NK-92 (cell line): ENCODE data around the gene KHDC3L.
"Not testable (repeated sequence)": the region's sequence is repeated elsewhere in the genome, so short reads cannot be mapped to it uniquely, and the experiment has no call there.

Source experiments
- DNase-seq: peaks from one replicate; lab custom pipeline; 2025; ENCODE audit not compliant: unreplicated experiment; lab: John Stamatoyannopoulos, UW

KHDC3L gene

DNA sequence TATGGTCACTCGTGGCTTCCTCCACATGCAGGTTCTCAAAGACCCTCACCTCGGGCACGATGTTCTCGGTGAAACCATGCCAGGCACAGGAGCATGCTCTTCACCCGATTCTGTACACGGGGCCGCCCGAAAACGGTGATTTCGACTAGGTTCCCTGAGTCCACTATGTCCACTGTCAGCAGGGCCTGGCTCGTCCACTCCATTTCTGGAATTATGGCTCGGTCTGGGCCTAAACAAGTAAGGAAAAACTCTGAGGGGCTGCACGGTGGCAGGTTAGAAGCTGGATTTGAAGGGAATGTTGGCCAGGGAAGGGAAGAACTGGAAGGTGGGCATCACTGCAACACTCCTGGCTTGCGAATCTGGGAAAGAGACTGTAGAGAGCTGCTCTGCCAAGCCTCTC lies 6.7 kb downstream of the KHDC3L start:
- DNase-seq = no peak

DNA sequence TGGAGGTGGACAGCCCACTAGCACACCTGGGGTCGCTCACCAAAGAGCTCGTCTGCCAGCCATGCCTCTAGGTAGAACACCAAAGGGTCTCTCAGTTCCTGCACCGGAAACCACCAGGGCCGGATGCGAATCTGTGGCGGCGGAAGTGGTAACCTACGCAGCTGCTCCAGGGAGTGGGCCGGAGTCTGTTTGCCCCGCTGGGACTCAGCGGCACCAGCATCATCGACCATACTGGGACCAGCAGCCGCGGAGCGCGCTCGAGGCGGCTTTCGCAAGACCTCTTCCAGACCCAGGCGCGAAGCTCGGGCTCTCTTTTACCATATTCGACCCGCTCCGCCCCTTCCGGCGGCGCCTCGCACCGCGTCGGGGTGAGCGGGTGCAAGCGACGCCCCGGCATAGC lies 7.1 kb downstream of the KHDC3L start, which contains the start of gene OOEP:
Gene OOEP, minus strand, starts transcription at position 335 of the 400 bp plus-strand sequence. Its CDS starts 105 bp downstream, at position 230.
- no peak for DNase-seq

DNA sequence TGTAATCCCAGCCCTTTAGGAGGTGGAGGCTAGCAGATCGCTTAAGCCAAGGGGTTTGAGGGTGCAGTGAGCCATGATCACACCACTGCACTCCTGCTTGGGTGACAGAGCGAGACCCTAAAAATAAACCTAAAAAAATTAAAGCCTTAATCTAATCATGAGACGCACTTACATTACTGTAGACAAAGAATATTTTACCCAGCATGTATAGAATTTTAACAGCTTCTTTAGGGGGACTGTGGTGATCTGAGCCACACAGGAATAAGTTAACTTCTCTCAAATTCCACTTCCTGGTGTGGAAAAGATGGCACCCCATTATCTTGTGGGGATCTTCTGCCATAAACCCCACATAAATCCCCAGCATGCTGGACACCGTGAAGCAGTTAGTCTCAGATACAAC lies 9.5 kb downstream of the KHDC3L start:
- DNase-seq = no peak

DNA sequence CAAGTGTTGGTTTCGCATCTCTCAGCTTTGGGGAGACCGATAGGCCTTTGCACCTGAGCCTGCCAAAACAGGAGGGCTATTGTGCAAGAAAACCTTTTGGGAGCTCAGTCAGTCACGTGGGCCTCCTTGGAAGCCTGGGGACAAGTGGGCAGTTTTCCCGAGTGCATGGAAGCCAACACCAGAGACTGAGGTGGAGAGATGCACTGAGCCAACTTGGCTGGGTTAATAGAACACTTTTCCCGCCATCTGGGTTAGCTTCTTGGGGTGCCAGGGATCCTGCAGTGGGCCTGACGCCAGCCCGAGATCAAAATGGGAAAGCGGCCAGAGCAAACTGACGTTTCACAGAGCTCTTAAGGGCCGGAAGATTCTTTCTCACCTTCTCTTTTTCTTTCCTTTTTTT lies 10.1 kb downstream of the KHDC3L start:
- no peak for DNase-seq

DNA sequence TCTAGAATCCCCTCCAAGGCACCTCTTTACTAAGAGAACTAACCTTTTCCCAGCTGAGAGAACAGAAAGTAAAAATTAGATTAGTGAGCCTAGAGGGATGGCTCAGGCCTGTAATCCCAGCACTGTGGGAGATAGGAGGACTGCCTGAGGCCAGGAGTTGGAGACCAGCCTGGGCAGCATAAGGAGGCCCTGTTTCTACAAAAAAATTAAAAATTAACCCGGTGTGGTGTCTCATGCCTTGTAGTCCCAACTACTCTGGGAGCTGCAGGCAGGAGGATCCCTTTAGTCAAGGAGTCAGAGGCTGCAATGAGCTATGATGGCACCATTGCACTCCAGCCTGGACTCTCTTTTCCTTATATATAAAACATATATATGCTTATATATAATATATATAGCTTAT lies 12.8 kb downstream of the KHDC3L start:
- no peak for DNase-seq

DNA sequence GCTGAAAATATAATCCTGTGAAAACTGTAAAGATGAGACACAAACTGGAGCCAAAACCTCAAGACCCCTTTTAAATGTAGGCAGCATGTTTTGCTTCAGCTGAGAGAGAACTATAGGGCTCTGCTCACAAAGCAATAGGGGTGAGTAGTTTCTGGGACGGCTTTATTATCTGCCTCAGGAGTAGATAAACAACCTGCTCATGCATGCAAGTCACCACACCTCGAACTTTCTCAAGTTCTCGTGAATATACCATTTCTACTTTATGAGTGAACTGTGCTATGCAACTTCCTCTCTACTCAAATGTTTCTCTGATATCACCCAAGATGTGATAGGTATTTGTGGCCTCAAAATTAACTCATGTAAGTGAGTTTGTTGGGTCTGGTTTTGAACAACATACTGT lies 14.8 kb downstream of the KHDC3L start:
- DNase-seq = no peak

DNA sequence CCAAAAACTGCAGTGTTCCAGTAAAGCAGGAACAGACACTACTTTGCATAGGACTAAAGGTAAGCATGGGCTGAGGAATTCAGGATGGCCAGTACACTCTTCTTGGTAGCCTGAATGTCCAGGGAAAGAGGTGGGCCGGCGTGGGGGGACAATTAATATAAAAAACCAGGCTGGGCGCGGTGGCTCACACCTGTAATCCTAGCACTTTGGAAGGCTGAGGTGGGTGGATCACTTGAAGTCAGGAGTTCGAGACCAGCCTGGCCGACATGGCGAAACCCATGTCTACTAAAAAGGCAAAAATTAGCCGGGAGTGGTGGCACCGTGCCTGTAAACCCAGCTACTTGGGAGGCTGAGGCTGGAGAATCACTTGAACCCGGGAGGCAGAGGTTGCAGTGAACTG lies 19.1 kb downstream of the KHDC3L start:
- DNase-seq = not testable (repeated sequence)

DNA sequence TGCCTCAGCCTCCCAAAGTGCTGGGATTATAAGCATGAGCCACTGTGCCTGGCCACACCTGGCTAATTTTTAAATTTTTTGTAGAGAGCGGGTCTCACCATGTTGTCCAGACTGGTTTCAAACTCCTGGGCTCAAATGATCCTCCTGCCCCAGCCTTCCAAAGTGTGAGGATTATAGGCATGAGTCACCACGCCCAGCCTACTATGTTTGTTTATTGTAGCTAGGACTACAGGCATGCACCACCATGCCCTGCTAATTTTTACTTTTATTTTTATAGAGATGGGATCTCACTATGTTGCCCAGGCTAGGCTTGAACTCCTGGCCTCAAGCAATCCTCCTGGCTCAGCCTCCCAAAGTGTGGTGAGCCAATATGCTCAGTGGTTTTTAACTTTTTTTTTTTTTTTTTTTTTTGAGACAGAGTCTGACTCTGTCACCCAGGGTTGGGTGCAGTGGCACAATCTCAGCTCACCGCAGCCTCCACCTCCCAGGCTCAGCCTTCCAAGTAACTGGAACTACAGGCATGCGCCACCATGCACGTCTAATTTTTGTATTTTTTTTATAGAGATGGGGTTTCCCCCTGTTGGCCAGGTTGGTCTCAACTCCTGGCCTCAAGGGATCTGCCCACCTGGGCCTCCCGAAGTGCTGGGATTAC lies 20.1 kb downstream of the KHDC3L start:
- no peak for DNase-seq

DNA sequence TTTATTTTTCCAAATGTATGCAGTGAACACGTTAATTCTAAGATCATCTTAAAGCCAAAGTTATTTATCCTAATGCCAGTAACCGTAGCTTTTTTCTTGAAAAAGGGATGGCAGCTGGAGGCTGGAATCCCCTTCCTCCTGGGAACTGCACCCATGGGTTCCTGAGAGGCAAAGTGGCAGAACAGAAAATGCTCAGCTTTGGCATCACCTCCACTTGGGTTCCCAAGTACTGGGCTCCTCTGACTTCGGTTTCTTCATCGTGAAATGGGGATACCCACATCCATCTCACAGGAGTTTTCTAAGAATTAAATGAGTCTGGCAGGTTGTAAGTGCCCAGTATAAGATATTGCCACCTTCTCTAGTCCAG lies 26.0 kb downstream of the KHDC3L start:
- DNase-seq = no peak

DNA sequence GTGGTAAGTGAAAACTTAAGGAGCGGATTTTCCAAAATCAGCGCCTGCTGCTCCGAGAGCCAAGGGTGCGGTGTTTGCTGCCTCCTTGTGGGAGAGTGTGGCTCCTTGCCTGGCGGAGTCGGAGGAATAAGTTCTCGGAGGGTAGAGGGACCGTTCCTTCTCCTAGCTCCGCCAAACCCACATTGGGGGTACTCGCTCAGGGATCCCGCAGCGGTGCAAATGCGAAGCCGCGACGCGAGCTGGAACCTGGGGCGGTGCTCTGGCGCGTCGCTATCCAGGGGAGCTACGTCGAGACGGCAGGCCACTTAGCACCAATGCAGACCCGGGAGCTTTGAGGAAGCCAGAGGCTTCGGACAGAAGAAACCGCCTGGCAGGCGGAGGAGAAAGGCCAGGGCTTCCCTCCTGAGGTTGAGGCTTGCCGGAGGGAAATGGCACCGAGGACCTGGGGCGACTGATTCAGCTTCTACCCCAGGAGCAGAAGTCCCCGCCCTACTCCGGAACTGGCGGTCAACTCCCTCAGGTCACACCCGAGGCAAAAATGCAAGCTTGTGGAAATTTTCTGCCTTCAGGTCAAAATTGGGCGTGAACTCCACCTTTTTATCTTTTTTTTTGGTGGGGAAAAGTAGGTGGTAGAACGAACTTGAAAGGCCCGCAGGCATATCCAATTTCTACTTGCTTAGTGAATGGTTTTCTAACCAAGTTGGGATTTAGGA lies 26.5 kb downstream of the KHDC3L start:
- DNase-seq = no peak

DNA sequence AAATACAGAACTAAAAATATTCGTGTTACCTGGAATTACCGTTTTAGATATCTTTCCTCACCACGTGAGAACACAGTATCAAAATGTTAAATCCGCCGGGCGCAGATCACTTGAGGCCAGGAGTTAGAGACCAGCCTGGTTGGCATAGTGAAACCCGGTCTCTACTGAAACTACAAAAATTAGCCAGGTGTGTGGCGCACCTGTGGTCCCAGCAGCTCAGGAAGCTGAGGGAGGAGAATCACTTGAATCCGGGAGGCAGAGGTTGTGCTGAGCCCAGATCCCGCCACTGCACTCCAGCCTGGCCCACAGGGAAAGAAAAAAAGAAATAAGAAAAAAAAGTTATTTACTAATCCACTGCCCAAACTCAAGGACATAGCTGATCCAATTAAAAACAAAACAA lies 27.4 kb downstream of the KHDC3L start:
- no peak for DNase-seq

DNA sequence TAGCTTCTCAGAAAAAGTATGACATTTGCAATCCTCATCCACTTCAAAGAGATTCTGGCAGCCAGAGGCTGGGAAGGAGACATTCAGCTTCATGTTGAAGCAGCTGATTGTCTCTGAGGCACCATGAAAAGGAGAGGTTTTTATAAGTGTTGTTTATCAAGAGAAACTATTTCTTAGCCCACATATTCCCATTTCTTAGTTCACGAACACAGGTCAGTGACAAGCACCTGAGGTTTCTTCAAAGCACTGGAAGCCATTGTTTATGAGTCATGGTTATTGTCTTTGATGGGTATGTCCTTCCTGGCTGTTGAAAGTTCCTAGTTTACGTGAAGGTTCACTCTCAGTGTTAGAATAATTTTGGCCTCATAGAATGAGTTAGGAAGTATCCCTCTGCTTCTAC lies 29.2 kb downstream of the KHDC3L start:
- DNase-seq = no peak

DNA sequence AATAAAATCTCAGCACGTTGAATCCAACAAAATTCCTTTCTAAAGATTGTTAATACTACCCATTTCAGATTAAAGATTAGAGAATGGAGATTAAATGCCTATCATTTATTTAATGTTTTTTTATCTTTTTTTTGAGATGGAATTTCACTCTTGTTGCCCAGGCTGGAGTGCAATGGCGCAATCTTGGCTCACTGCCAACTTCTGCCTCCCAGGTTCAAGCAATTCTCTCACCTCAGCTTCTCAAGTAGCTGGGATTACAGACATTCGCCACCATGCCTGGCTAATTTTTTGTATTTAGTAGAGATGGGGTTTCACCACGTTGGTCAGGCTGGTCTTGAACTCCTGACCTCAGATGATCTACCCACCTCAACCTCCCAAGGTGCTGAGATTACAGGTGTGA lies 29.7 kb downstream of the KHDC3L start:
- DNase-seq = not testable (repeated sequence)

DNA sequence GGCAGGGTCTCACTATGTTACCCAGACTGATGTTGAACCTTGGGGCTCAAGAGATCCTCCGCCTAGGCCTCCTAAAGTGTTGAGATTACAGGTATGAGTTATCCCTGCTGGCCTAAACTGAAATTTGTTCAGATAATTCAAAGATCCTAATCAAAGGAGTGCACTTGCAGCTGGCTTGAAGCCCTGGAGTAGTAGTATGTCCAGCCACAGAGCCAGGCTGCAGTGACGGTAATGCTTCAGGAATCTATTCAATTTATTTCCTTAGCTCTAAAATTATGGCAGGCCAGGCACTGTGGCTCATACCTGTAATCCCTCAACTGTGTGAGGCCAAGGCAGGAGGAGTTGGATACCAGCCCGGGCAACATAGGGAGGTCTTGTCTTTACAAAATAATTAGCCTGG lies 30.8 kb downstream of the KHDC3L start:
- DNase-seq = no peak

DNA sequence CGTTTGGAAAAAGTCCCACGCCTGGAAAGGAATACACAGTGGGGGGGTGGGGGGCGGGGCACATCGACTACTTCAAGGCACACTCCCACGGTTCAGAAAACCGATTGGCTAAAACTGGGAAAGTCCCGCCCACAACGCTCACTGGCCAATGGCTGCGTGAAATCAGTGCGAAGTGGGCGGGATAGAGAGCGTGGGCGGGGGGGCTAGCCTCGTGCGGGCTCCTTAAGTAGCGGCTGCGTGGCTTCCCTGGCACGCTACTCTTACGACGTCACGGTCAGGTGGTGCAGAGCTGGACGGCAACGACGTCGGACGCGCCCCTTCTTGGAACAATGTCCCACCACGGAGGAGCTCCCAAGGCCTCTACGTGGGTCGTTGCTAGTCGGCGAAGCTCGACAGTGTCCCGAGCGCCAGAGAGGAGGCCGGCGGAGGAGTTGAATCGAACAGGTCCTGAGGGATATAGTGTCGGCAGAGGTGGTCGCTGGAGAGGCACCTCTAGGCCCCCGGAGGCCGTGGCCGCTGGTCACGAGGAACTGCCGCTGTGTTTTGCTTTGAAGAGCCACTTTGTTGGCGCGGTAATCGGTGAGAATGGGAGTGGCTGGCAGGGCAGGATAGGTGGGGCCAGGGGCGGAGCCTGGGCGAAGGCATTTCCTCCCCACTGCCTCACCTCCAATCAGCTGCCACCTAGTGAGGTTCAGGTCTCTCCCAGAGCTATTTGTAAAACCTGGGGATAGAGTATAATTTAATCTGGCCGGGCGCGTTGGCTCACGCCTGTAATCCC lies 32.3 kb downstream of the KHDC3L start, which contains the start of gene DDX43:
Gene DDX43, plus strand, starts transcription at position 252 of the 778 bp plus-strand sequence. Its CDS starts 78 bp downstream, at position 330.
- no peak for DNase-seq

DNA sequence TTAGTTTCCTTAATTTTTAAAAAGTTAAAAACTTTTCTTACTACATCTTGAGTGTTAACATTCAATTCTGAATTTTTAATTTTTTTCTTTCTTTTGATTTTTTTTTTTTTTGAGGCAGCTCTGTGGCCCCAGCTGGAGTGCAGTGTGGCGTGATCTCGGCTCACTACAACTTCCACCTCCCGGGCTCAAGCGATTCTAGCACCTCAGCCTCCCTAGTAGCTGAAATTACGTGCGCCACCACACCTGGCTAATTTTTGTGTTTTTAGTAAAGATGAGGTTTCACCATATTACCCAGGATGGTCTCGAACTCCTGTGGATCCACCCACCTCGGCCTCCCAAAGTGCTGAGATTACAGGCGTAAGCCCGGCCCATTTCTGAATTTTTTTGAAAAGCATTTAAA lies 33.4 kb downstream of the KHDC3L start:
- no peak for DNase-seq

DNA sequence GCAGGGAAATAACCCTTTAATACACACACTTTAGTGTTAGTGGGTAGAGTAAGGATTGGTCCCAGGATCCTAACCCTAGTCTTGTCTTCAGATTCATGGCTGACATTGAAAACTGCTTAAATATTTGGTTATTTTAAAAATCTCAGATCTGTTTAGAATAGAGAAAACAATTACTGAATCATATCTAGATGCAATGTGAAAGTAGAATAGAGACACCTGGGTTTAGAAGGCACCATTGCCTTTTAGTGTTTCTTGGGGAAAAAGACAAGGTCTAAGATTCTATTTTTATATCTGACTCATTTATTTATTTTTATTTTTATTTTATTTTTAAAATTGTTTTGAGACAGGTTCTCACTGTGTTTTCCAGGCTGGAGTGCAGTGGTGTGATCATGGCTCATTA lies 38.2 kb downstream of the KHDC3L start:
- DNase-seq = no peak

DNA sequence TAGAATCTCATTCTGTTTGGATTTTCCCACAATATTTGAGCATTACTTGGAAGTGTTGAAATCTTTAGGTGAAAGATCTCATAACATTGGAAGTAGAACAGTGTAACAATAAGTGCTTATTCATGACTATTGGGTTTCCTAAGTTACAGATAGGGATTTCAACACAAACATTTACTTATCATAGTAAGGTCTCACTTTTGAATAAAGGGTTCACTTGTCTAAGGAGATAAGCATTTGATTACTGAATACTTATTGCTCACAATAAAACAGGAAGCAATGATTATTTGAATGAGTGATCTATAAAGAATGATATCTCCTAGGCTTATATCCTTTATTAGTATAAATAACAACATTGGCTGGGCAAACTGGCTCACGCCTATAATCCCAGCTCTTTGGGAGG lies 46.9 kb downstream of the KHDC3L start:
- no peak for DNase-seq

DNA sequence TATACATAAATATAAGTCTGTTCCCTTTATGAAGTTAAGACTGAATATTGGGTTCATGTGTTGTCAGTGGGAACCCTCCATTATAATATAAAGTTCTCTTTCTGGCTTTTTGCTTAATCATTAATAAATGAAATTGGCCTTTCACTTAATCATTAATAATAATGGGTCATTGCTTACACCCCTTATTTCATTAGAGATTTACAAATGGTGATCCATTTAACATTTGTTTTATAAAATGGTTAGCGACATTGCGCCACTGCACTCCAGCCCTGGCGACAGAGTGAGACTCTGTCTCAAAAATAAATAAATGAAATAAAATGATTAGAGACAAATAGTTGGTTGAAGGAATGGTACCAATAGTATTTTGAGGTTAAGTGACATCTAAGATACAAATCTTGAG lies 50.6 kb downstream of the KHDC3L start:
- no peak for DNase-seq
